DMS 273 treated with DMSO at 0.1 percent for 48 hours (cell line): ENCODE results near the gene POLR3A.
A peak's percentile ranks its signal among the peaks of the same experiment; 100 is the strongest.

ENCODE experiments used
- DNase-seq: peaks from one replicate; lab custom pipeline; 2025; lab: John Stamatoyannopoulos, UW

Gene POLR3A

DNA sequence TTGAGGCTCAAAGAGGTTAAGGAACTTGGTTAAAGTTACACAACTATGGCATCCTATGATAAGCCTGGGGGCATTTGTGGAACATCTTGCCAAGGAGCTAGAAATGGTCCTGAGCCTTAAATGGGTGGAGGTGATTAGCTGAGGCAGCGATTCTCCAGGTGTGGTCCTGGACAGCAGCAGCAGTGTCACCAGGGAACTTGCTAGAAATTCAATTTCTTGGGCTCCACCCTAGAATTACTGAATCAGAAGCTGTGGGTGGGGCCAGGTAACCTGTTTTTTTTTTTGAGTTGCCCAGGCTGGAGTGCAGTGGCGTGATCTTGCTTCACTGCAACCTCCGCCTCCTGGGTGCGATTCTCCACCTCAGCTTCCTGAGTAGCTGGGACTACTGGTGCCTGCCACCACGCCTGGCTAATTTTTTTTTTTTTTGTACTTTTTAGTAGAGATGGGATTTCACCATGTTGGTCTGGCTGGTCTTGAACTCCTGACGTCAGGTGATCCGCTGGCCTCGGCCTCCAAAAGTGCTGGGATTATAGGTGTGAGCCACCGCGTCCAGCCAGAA, 17.5 kb upstream of the POLR3A start:
- DNase-seq = no peak

DNA sequence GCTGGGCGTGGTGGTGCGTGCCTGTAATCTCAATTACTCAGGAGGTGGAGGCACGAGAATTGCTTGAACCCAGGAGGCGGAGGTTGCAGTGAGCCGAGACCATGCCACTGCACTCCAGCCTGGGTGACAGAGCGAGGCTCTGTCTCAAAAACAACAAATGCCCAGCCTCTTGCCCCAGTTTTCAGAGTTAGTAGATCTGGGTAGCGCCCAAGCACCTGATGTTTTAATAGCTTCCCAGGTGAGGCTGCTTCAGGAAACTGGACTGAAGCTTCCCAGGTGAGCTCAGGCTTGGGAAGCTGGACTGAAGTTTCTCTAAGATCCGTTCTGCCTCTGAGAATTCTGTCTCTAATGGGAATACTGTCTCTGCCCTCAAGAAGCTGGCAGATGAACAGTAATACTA, 16.5 kb upstream of the POLR3A start:
- no peak for DNase-seq

DNA sequence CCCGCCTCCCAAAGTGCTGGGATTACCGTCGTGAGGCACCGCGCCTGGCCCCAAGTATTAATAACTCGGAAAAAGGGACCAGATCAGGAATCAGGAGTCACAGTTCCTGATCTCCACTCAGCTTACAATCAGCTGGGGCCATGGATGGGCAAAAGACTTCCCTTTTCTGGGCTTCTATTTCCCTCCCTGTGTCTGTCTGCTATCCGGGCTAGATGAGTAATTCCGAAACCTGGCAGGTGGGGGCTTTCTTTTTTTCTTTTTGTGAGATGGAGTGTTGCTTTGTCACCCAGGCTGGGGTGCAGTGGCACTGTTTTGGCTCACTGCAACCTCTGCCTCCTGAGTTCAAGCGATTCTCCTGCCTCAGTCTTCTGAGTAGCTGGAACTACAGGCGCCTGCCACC, 15.9 kb upstream of the POLR3A start:
- DNase-seq = no peak

DNA sequence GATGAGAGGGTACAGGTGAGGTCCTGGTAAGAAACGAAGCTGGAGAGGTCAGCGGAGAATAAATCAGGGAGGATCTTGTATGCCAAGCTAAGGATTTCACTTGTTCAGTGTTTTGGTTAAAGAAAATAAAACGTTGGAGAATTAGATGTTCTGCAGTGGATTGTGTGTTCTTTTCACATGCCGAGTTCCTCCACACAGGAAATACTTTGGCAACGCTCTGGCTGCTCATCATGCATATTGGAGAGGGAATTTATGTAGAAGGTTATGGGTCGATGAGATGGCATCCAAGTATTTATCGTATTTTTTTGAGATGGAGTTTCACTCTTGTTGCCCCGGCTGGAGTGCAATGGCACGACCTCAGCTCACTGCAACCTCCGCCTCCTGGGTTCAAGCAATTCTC, 15.4 kb upstream of the POLR3A start:
- DNase-seq = no peak

DNA sequence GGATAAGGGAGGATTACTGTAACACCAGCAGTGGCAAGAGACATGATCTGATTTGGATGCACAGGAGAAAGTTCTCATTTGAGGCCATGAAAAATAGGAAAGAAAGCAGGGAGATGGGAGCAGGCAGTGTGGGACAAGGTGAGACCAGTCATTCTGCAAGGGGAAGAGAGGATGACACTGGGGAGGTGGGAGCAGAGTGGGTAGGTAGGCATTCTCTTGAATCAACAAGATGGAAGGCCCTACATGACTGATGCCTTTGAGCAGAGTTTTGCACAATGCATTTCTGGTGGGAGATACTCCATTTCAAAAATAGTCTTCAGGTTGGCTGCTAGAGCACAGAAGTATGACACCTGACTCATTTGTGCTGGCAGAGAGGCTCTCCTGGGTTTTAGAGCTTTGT, 14.9 kb upstream of the POLR3A start:
- DNase-seq = no peak

DNA sequence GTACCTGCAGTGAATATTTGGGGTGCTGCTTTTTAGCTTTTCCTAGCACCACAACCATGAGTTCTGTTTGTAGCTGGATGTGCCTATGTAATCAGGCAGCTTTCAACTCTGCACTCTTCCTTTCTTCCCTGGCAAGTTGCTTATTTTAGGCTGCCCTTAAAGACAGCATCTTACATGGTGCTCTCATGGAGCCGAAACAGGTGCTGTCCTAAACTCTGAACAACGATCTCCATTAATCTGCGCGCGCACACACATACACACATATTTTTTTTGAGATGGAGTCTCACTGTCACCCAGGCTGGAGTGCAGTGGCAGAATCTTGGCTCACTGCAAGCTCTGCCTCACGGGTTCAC, 13.4 kb upstream of the POLR3A start:
- no peak for DNase-seq

DNA sequence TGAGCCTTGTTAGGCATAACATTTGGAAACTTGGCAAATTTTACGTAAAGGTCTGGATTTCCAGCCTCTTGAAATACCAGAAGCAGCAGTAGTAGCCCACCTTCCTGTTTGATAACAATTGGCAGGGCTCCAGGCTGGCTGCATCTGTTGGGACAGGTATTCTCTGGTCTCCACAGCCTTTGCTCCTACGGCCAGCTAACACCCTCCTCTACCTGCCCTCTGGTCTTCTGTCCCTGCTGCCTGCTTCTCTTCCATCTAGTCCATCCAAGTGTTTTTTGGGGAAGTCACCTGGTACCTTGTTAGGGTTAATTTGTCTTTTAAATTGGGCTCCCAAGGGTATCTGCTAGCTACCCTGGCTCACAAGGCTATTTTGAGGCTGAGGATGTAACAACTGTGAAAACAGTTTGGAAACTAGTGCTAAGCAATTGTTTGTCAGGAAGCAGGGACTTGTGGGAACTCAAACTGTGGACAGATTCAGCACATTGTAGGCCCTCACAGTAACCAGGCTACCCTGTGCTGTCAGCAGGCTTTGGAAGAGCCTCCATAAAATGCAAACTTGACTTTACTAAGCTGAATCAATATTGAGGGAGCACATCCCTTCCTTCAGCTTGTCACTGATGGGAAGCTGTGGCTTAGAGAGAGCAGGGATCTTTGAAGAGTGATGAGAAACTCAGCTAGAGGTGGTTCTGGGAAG, 12.9 kb upstream of the POLR3A start:
- DNase-seq = no peak

DNA sequence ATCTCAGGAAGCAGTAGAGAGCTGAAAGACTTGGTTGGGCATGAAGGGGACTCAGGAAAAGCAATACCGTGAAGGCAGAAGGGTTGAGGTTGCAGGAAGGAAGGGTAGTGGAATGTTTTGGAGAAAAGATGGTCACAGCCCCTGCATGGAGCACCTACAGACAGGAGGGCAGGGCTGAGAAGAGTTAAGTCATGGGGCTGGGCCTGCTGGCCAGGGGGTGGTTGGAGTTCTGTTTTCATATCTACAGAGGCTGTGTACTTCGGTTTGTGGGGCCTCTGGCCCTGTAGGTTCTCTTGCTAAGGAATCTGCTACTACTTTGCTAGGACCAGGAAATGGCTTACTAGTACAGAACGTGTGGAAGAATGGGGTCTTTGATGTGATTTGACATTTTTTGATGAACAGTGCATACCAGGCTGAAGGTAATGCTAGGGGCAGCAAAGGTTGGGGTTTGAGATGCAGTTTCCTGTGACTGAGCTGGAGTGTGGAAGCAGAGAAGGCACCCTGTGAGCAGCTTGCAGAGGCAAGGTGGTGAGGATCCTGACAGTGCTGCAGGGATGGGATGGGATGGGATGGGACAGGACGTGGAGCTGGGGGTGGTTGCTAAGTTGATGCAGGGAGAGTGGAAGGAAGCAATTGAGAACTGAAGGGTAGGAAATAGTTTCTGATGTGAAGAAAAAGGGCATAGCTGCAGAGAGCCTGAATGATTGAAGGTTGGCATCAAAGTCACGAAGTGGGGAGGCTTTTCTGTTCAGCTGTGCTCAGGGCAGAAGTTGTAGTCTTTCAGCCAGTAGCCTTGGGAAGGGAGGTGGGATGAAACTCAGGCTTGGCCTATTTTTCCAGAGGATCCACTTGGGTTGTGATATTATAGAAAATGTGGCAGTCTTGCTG, 12.1 kb upstream of the POLR3A start:
- DNase-seq = no peak

DNA sequence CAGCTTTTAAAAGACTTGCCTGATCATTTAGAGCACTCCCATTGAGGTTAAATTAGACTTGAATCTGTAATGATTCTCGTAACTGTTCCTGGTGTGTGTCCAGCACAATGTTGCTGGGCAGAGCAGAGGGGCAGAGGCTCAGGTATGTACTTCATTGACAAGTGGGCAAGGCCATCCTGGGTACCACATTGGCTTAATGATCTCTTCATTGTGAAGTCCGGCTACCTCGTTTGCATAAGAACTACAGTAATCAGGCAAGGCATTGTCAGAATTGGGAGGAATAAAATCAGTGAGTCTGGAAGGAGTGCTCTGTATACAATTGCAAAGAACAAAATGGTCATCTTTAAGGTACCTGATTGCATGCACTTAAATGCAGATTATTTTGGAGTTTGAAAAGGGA, 10.4 kb upstream of the POLR3A start:
- DNase-seq = no peak

DNA sequence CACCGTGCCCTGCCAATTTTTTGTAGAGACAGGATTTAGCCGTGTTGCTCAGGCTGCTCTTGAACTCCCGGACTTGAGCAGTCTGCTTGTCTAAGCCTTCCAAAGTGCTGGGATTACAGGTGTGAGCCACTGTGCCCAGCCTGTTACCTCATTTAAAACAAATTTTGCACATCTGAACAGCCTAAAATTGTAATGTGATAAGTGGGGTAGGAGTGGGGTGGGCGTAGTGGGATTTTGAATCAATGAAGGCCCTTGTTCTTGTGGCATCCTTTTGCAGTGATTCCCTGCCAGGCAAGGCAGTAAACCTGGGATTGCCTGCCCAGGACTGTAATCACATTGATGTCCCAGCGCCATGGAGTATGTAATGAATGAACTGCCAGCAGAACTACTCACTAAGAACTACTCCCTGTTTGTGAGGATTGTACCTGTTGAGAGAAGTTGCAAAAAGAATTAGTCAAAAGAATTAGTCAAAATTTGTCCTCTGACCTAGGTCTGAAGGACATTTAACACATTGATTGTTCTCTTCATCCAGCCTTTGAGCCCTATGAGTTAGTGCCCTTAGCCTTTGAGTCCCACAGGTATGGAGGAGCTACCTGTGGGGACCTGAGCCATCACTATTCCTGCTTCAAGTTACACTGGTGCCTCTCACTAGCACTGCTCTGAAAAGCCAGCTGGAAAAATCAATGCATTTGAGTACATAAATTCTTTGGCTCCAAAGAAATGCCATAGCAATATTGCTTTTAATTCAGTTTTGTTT, 9.7 kb upstream of the POLR3A start:
- DNase-seq = no peak

DNA sequence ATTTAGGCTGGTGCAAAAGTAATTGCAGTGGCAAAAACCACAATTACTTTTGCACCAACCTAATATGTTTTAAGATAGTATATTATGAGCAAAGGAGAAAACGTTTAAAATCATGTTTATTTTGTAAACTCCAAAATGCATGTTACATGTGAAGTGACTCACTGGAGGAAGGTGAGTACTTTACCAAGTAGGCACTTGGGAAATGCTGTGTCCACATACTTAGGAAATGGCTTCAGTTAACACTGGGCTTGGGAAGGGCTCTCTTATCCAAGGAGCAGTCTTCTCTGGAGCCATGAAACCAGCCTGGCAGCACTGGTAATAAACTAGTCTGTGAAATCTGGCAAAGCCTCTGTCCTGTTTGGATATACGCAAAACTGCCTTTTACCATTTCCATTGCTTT, 8.8 kb upstream of the POLR3A start:
- no peak for DNase-seq

DNA sequence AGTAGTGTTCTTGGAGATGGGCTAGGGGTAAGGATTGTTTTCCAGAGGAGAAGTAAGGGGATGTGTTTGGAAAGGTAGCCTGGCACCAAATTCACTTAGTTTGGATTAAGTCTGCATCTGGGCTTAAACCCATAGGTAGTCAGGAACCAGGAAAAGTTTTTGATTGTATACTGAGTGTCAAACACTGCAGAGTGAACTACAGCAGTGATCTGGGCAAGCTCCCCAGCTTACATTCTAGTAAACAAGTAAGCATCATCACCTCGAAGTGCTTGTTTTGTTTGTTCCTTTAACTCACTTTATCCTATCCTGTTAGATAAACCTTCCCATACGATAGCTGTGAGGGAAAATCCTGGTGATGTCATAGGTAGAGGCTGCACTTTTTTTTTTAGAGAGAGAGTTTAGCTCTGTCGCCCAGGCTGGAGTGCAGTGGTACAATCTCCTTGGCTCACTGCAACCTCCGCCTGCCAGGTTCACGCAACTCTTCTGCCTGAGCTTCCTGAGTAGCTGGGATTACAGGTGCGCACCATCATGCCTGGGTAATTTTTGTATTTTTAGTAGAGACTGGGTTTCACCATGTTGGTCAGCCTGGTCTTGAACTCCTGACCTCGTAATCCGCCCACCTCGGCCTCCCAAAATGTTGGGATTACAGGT, 6.7 kb upstream of the POLR3A start:
- DNase-seq = no peak

DNA sequence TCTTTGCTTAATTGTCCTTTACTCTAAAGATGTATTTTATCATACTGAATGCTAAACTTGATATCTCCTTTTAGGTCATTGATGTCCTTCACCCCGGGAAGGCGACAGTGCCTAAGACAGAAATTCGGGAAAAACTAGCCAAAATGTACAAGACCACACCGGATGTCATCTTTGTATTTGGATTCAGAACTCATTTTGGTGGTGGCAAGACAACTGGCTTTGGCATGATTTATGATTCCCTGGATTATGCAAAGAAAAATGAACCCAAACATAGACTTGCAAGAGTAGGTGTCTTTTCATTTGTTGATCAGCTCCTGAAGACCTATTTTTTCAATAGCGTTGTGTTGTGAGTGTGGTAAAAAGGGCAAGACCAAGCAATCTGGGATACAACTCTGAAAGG, 6.1 kb upstream of the POLR3A start:
- no peak for DNase-seq

DNA sequence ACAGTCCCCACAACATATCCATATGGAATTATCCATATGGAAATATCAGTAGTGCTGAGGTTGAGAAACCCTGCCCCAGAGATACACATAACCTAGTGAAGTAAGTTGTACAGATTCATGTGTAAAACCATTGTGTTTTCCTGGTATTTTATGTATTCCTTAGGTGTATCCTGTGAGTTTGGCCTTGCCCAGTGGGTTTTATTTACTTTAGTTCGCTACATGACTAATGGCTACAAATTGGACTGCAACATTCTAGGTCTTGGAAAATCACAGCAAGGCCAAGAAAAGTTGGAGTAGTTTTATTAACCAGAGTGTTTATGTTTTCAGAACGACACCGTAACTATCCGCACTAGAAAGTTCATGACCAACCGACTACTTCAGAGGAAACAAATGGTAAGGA, 5.7 kb upstream of the POLR3A start:
- no peak for DNase-seq

DNA sequence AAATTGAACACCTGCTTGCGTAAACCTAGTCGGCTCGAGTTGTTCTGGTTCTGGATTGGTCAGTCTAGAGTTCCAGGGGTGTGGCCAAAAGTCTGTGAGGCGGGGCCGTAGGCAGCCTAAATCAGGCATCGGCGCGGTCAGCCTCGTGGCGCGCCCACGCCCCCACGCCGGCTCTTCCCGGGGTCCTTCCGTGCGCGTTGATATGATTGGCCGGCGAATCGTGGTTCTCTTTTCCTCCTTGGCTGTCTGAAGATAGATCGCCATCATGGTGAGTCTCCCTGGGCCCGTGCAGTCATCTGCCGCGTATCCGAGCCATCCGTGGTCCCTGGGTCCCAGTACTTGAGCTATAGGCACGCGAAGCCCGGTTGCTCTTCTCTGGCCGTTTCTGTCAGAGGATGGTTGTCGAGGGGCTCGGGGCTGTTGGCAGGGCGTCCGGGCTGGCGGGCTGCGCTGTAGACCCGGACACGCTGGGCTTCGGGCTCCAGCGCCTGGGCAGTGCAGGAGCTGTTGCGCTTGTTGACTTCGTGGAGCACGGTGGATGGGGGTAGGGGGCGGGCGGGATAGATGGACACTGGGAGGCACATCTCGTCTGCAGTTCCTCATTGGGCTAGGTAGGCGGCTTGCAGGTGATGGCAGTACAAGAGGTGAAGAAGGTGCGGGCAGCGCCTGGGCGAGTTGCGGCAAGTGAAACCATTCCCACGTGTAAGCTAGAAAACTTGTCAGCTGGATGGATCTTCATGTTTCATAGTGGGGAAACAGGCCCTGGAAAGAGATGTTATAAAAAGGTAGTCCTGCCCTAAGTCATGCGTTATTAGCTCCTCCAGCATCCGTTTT, 4.5 kb upstream of the POLR3A start, which contains the start of gene RPS24:
Gene RPS24, plus strand, starts transcription at position 227 of the 834 bp plus-strand sequence. Its CDS starts 39 bp downstream, at position 266.
- DNase-seq = peak; percentile 93

DNA sequence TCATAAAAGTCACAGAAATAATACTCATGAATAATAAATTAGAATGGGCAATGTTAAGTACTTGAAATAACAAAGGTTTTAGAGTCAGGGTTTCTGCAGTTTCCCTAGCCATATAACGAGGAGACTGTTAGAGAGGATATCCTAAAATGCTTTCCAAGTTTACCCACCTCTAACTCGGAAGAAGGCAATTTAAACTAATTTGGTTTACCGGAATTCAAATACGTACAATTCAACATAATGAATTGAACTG, 4.0 kb upstream of the POLR3A start:
- DNase-seq = no peak

DNA sequence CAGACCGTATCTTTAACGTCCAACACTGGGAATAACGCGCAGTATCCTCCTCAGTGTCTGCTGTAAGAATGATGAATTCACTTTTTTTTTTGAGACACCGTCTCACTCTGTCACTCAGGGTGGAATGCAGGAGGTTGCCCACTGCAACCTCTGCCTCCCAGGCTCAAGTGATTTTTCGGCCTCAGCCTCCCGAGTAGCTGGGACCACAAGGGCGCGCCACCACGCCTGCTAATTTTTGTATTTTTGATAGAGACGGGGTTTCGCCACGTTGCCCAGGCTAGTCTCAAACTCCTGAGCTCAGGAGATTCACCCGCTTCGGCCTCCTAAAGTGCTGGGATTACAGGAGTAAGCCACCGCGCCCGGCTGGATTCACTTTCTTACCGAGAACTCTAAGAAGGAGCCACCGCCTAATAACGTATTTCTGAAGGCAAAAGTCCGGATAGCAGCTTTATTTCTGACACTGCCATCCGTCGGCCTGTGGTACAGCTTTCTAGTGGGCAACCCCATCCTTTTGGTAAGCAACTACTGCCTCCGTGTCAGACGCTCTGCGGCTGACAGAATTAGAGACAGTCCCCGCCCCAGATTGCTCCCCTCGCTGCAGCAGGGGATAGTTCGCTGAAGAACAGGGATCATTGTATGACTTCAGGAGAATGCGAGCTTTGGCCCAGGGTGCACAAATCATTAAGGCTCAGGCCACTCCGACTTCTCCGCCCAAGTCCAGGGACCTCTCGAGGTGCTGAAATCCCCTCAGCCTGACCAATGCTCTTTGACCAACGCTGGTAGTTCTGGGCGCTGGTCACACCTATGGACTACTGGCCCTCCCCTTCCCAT, 662 bp downstream of the POLR3A start:
- no peak for DNase-seq

DNA sequence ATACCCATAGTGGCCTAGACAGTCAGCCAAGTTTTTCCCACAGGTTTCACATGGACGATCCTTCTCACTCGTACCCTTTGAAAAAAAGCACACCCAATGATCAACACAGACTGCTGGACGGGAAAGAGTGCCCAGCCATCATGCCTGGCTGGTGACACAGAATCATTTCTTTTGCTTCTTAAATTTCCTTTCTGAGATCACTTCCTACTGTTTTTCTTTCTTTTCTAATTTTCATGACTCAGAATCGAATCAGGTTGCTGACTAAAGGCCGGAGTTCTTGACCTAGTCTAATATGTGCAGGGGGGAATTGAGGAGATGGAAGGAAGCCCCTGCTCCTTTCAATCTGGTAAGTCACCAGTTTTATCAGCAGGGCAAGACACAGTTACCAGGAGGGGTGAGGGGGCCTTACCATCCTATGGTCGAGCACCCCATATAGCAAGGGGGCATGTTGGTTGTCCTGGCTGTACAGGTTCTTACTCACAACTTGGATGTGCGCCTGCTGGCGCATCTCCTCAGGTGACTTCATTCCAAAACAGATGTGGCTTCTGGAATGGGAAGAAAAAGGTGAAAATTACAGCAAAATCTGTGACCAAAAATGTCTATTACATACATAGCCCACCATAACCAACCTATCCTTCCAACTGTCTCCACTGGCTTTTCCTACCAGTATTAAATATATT, 3.5 kb downstream of the POLR3A start:
- no peak for DNase-seq

DNA sequence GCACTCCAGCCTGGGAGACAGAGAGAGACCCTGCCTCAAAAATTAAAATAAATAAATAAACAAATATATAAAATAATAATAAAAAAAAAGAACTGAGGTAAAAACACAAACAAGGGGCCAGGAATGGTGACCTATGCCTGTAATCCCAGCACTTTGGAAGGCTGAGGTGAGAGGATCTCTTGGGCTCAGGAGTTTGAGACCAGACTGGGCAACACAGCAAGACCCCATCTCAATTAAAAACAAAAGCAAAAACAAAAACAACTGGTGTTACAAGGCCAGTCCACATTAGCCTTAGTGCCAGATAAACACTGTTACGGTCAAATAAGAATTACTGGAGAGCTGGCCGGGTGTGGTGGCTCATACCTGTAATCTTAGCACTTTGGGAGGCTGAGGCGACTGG, 5.6 kb downstream of the POLR3A start:
- no peak for DNase-seq

DNA sequence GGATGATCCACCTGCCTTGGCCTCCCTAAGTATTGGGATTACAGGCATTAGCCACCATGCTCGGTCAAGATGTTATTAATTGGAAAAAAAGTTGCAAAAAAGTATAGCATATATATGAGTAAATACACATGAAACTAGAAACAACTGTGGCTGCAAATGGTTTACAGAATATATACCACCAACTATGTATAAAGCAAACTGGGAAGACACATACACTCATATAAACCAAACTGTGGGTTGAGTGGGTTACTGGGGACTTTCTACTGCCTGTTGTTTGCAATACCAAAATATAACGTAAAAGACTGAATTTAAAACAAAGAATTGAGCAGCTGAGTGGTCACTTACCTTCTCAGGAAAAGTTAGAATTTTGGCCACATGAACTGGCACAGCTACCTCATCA, 8.1 kb downstream of the POLR3A start:
- no peak for DNase-seq
